SK-N-SH treated with all-trans-retinoic acid at 6 μM for 48 hours (cell line): ENCODE data around the gene IDH3B.
A peak's percentile ranks its signal among the peaks of the same experiment; 100 is the strongest.

Experiments
- ARNTL ChIP-seq: fragments of 450-650 bp; formaldehyde crosslinking; IDR thresholded peaks from 2 replicates; pipeline ENCODE4 v1.5.0; 2020; ENCODE audit warnings: low read depth, mild to moderate bottlenecking, moderate library complexity, borderline replicate concordance
- CSDC2 ChIP-seq: fragments of 250-450 bp; sonication (Bioruptor Pico); IDR thresholded peaks from 2 replicates; pipeline ENCODE4 v1.5.0; 2020; ENCODE audit warnings: mild to moderate bottlenecking, moderate library complexity
- GLIS3 ChIP-seq: fragments of 250-450 bp; sonication (Bioruptor Pico); IDR thresholded peaks from 2 replicates; pipeline ENCODE4 v1.5.0; 2020; ENCODE audit warnings: mild to moderate bottlenecking, moderate library complexity
- ISL1 ChIP-seq: fragments of 250-450 bp; sonication (Bioruptor Pico); IDR thresholded peaks from 2 replicates; pipeline ENCODE4 v2.1.2; 2022; ENCODE audit warnings: mild to moderate bottlenecking, moderate library complexity
- RARB ChIP-seq: fragments of 250-450 bp; sonication (Bioruptor Pico); IDR thresholded peaks from 2 replicates; pipeline ENCODE4 v1.8.0; 2021; ENCODE audit warnings: mild to moderate bottlenecking, moderate library complexity
- SNAI2 ChIP-seq: fragments of 250-450 bp; sonication (Bioruptor Pico); IDR thresholded peaks from 2 replicates; pipeline ENCODE4 v1.5.0; 2020; ENCODE audit warnings: mild to moderate bottlenecking, moderate library complexity
- ZFP30 ChIP-seq: fragments of 450-650 bp; formaldehyde crosslinking; IDR thresholded peaks from 2 replicates; pipeline ENCODE4 v1.5.0; 2022; ENCODE audit warnings: mild to moderate bottlenecking, moderate library complexity
- ZNF8 ChIP-seq: fragments of 450-650 bp; formaldehyde crosslinking; IDR thresholded peaks from 2 replicates; pipeline ENCODE4 v1.5.0; 2020; ENCODE audit warnings: mild to moderate bottlenecking, moderate library complexity
- TF ChIP-seq, protein P1 (sequence below): fragments of 250-450 bp; sonication (Bioruptor Pico); IDR thresholded peaks from 2 replicates; pipeline ENCODE4 v1.5.1; 2020; ENCODE audit warnings: low read depth, mild to moderate bottlenecking, moderate library complexity
- TF ChIP-seq, protein P2 (sequence below): fragments of 250-450 bp; sonication (Bioruptor Pico); IDR thresholded peaks from 2 replicates; pipeline ENCODE4 v1.8.0; 2021; ENCODE audit warnings: low read depth, mild to moderate bottlenecking, moderate library complexity, borderline replicate concordance
- TF ChIP-seq, protein P3 (sequence below): fragments of 250-450 bp; sonication (Bioruptor Pico); IDR thresholded peaks from 2 replicates; pipeline ENCODE4 v1.8.0; 2020; ENCODE audit warnings: mild to moderate bottlenecking, moderate library complexity, borderline replicate concordance

DNA sequence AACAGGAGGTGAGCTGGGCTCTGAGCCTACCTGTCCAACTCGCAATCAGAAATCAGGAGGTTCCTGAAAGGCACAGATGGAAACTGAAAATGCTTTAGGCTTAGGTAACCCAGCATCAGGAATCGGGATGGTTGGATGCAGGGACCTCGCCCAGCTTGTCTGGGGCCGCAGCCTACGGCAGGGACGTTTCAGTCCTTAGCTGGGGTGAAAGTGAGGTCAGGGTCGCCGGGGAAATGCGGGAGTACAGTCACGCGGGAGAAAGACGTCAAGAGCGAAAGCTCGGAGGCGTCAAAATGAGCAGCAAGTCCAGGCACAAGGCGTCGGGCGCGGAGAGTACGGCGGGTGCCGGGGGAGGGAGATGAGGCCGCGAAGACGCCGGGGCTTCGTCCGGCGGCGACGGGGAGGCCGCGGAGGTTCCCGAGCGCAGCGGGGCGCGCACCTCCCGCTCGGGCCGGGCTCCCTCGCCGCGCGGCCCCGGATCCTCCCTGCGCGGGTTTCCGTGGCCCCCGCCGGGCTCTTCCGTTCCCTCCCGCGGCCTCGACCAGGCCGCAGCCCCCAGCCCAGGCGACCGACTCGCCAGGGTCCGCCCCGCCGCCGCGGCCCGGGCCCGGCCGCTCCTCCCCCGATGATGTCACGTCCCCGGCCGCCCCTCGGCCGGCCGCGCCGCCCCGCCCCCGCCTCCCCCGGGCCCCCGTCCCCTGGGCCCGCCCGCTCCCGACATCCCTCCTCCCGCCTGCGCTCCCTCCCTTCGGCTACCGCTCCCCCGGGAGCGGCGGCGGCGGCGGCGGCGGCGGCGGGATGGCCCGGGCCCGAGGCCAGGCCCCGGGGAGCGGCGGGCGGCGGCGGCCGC is 28.2 kb upstream of the IDH3B start, which contains the start of gene EBF4:
- TF ChIP-seq, protein P1, sequence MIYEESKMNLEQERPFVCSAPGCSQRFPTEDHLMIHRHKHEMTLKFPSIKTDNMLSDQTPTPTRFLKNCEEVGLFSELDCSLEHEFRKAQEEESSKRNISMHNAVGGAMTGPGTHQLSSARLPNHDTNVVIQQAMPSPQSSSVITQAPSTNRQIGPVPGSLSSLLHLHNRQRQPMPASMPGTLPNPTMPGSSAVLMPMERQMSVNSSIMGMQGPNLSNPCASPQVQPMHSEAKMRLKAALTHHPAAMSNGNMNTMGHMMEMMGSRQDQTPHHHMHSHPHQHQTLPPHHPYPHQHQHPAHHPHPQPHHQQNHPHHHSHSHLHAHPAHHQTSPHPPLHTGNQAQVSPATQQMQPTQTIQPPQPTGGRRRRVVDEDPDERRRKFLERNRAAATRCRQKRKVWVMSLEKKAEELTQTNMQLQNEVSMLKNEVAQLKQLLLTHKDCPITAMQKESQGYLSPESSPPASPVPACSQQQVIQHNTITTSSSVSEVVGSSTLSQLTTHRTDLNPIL (CRISPR knock-in tag), result no peak
- no peak for TF ChIP-seq RARB (CRISPR knock-in tag)
- no peak for TF ChIP-seq ZNF8 (CRISPR knock-in tag)
- TF ChIP-seq ISL1 (CRISPR knock-in tag), result no peak
- no peak for TF ChIP-seq ZFP30 (CRISPR knock-in tag)
- TF ChIP-seq, protein P2, sequence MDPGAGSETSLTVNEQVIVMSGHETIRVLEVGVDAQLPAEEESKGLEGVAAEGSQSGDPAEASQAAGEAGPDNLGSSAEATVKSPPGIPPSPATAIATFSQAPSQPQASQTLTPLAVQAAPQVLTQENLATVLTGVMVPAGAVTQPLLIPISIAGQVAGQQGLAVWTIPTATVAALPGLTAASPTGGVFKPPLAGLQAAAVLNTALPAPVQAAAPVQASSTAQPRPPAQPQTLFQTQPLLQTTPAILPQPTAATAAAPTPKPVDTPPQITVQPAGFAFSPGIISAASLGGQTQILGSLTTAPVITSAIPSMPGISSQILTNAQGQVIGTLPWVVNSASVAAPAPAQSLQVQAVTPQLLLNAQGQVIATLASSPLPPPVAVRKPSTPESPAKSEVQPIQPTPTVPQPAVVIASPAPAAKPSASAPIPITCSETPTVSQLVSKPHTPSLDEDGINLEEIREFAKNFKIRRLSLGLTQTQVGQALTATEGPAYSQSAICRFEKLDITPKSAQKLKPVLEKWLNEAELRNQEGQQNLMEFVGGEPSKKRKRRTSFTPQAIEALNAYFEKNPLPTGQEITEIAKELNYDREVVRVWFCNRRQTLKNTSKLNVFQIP (CRISPR knock-in tag), result no peak
- TF ChIP-seq, protein P3, sequence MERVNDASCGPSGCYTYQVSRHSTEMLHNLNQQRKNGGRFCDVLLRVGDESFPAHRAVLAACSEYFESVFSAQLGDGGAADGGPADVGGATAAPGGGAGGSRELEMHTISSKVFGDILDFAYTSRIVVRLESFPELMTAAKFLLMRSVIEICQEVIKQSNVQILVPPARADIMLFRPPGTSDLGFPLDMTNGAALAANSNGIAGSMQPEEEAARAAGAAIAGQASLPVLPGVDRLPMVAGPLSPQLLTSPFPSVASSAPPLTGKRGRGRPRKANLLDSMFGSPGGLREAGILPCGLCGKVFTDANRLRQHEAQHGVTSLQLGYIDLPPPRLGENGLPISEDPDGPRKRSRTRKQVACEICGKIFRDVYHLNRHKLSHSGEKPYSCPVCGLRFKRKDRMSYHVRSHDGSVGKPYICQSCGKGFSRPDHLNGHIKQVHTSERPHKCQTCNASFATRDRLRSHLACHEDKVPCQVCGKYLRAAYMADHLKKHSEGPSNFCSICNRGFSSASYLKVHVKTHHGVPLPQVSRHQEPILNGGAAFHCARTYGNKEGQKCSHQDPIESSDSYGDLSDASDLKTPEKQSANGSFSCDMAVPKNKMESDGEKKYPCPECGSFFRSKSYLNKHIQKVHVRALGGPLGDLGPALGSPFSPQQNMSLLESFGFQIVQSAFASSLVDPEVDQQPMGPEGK, result no peak
- TF ChIP-seq GLIS3 (CRISPR knock-in tag), result no peak
- TF ChIP-seq CSDC2 (CRISPR knock-in tag), result peak; percentile 47; the same call in 1 of the 2 replicates
- no peak for TF ChIP-seq ARNTL (CRISPR knock-in tag)
- TF ChIP-seq SNAI2 (CRISPR knock-in tag), result no peak
